AG09309 (cell line): ENCODE results near the gene ARHGAP26.

Experiments used
- DNase-seq: peaks from one replicate; pipeline ENCODE4 v3.0.0-alpha.2; 2010; ENCODE audit warnings: low read depth
- H3K4me3 ChIP-seq: 2 replicates; pipeline ENCODE4 v1.5.1; 2011; ENCODE audit warnings: mild to moderate bottlenecking, low read depth, low read length, moderate library complexity; ENCODE audit not compliant: control insufficient read depth
- TF ChIP-seq, protein P1 (sequence below): IDR thresholded peaks from 2 replicates; pipeline ENCODE4 v1.5.1; 2011; ENCODE audit warnings: mild to moderate bottlenecking, low read depth, low read length, inconsistent platforms; ENCODE audit not compliant: insufficient read depth, control insufficient read depth; ENCODE audit errors: missing control alignments

Gene ARHGAP26

DNA sequence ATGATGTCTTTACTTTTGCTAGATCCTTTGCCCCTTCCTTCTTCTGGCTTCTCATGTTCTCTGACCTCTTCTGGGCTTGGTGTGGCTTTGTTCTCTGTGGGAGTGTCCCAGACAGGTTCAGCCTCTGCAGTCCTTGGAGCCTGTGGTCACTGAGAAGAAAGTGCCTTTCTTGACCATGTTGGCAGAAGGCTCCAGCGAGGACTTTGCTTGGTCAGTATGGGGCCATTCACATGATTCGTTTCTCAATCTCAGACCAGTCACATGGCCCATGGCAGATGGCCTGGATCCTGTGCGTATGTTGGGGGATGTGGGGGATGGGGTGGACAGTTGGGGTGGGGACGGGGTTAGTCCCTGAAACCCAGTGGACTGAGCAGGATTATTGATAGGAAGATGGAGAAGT, 274.1 kb downstream of the ARHGAP26 start:
- DNase-seq = no peak
- TF ChIP-seq, protein P1, sequence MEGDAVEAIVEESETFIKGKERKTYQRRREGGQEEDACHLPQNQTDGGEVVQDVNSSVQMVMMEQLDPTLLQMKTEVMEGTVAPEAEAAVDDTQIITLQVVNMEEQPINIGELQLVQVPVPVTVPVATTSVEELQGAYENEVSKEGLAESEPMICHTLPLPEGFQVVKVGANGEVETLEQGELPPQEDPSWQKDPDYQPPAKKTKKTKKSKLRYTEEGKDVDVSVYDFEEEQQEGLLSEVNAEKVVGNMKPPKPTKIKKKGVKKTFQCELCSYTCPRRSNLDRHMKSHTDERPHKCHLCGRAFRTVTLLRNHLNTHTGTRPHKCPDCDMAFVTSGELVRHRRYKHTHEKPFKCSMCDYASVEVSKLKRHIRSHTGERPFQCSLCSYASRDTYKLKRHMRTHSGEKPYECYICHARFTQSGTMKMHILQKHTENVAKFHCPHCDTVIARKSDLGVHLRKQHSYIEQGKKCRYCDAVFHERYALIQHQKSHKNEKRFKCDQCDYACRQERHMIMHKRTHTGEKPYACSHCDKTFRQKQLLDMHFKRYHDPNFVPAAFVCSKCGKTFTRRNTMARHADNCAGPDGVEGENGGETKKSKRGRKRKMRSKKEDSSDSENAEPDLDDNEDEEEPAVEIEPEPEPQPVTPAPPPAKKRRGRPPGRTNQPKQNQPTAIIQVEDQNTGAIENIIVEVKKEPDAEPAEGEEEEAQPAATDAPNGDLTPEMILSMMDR = no peak
- no peak overlapping the region for H3K4me3 ChIP-seq

DNA sequence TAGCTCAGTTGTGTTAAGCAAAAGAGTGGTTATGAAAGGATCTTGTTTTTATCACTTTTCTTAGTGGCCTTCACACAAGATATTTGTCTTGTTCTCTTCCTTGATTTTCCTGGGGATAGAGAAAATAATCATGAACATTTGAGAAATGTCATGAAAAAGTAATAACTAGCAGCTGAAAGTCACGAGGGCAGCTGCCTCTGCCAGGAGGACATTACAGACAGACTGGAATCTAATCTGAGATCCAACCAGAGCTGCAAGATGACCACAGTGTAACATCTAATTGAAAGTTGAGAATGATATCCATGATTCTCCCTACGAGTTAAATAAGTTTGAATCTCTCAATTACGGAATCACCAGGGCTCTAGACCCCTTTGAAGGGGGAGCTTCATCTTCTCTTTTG, 274.9 kb downstream of the ARHGAP26 start:
- DNase-seq = no peak
- no peak overlapping the region for H3K4me3 ChIP-seq
- TF ChIP-seq, protein P1 = no peak

DNA sequence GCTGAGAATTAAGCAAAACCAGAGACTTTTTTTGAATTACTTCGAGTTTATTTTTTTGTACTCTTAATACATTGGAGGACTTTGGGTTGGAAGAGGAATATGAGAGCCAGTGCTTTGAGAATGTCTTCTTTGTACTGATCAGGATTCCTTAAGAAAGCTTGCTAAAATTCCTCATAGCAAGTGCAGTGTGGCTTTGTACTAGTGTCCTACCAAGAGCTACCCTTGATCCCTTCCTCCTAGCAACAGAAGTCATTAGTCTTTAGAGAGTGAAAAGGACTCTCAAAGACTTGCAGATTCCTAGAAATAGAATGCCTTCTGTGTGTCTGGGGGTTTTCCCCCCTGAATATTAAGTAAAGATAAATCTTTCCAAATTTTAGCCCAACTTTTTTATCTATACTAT, 276.1 kb downstream of the ARHGAP26 start:
- no peak overlapping the region for H3K4me3 ChIP-seq
- no peak for DNase-seq
- TF ChIP-seq, protein P1 = no peak

DNA sequence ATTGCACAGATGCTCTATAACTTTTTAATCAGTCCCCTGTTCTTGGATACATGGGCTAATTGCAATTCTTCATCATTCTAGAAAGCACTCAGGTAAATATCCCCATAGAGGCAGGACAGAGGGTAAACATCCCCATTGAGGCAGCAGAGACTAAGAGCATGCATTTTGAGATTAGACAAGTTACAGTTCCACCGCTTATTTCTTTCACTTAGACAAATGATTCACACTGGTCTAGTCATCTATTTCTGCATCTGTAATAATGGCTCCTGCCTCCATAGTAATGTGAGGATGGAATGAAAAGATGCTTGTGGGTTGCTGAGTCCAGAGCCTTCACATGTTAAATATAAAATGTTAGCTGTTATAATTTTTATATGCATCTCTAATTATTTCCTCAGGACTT, 276.9 kb downstream of the ARHGAP26 start:
- no peak for DNase-seq
- TF ChIP-seq, protein P1 = no peak
- H3K4me3 ChIP-seq = no peak overlapping the region

DNA sequence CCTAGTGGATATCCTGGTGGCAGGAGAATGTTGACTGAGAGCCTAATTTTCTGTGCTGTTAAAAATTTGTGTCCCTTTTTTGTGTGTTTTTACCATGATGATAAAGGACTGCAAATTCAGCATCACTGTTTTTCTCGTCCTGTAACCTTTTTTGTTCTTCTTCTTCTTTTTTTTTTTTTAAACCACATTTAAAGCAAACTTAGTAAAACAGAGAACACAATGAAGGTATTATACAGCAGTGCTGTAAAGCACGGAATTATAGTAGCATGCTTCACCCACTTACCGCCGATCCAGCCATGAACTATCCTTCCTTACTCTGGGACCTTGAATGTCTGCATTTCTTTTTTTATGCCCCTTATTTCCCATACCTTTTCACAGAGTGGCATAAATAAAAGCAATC, 280.0 kb downstream of the ARHGAP26 start:
- no peak for DNase-seq
- no peak overlapping the region for H3K4me3 ChIP-seq
- TF ChIP-seq, protein P1 = no peak

DNA sequence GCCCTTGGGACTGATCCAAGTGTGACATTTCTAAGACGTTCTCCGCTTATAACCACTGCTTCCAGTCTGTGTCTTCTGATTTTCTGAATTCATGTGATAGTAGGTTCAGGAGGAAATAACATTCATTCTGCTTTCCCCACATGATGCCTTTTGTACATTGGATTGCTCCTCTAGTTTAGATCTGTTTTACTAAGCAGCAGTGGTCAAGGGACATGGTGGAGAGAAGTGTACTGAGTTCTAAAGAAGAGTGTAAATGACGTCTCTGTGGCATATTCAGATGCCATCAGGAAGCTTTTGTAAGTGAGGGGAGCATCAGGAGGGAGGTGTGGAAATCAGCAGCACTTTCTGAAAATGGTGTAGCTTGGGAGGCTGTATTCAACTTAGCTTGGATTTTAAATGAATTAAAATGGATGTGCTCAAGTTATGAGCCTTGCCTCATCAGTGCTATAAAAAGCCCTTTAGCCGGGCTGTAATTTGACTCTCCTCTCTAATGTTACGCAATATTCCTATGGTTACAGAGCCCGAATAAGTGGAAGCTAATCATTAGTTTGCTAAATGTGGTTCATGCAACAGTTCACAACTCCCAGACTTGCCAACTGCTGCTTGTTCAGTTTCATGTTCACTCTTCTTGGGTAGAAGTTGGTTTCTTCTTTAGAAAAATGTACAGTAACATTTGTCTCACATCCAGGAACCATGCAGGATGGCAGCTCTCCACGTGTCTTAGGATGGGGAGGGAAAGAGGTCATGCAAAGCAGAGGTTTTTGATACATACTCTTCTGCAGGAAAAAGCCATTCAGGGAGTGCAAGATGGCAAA, 281.3 kb downstream of the ARHGAP26 start:
- TF ChIP-seq, protein P1 = no peak
- DNase-seq = peak; percentile 84
- H3K4me3 ChIP-seq = no peak overlapping the region
